ENCODE results near the gene CITED4.

DNA sequence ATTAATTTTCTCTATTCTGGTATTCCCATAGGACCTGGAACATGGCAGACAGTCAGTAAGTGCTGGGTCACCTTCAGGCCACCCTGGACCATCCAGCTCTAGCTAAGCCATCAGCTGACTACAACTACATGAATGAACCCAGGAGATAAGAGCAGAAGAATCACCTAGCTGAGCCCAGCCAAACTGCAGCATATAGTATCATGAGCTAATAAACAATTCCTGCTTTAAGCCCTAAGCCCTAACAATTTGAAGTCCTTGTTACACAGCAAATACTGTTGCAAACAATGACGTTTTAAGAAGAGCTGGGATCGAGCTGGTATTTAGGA, 14.2 kb upstream of the CITED4 start:
- TF ChIP-seq, protein P1, sequence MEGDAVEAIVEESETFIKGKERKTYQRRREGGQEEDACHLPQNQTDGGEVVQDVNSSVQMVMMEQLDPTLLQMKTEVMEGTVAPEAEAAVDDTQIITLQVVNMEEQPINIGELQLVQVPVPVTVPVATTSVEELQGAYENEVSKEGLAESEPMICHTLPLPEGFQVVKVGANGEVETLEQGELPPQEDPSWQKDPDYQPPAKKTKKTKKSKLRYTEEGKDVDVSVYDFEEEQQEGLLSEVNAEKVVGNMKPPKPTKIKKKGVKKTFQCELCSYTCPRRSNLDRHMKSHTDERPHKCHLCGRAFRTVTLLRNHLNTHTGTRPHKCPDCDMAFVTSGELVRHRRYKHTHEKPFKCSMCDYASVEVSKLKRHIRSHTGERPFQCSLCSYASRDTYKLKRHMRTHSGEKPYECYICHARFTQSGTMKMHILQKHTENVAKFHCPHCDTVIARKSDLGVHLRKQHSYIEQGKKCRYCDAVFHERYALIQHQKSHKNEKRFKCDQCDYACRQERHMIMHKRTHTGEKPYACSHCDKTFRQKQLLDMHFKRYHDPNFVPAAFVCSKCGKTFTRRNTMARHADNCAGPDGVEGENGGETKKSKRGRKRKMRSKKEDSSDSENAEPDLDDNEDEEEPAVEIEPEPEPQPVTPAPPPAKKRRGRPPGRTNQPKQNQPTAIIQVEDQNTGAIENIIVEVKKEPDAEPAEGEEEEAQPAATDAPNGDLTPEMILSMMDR (conservative IDR thresholded peaks at IDR 0.05; ENCODE audit: low read depth, low read length), result no peak
- TF ChIP-seq EZH2 (IDR thresholded peaks at IDR 0.05; ENCODE audit: low read length, unreplicated experiment) (no peak), EZH2phosphoT487 (IDR thresholded peaks at IDR 0.05; ENCODE audit: borderline replicate concordance, low read length) (no peak)

All from PC-3 (cell line).